GM19025 (cell line): ENCODE measurements around the gene PRND.
"Not testable (repeated sequence)": the region's sequence is repeated elsewhere in the genome, so short reads cannot be mapped to it uniquely, and the experiment has no call there.

ENCODE experiments used
- ATAC-seq: cut with Tn5 transposase; IDR thresholded peaks from one replicate; pipeline ENCODE4 v1.9.1; 2021; ENCODE audit warnings: mild to moderate bottlenecking, low read depth, moderate library complexity; ENCODE audit not compliant: unreplicated experiment

PRND gene

GRCh38 chr20:4730780-4731179, 9.1 kb downstream of the PRND start:
- no peak for ATAC-seq

GRCh38 chr20:4736875-4737274, 15.2 kb downstream of the PRND start:
- no peak for ATAC-seq

GRCh38 chr20:4737857-4738627, 16.3 kb downstream of the PRND start:
- no peak for ATAC-seq

- no peak for ATAC-seq
These were observed 19.2 kb downstream of the PRND start for GRCh38 chr20:4740774-4741431.

GRCh38 chr20:4748847-4749246, 27.1 kb downstream of the PRND start:
- no peak for ATAC-seq

GRCh38 chr20:4749326-4749725, 27.6 kb downstream of the PRND start:
- no peak for ATAC-seq

- no peak for ATAC-seq
These were observed 28.7 kb downstream of the PRND start for GRCh38 chr20:4750381-4750780.

GRCh38 chr20:4759100-4759884, 37.6 kb downstream of the PRND start:
- ATAC-seq, result not testable (repeated sequence)

GRCh38 chr20:4763261-4763660, 41.6 kb downstream of the PRND start:
- no peak for ATAC-seq

- no peak for ATAC-seq
These were observed 42.2 kb downstream of the PRND start for GRCh38 chr20:4763723-4764510.

- no peak for ATAC-seq
These were observed 43.1 kb downstream of the PRND start for GRCh38 chr20:4764805-4765204.

GRCh38 chr20:4765681-4766080, 44.0 kb downstream of the PRND start:
- ATAC-seq, result no peak

- ATAC-seq, result no peak
These were observed 44.9 kb downstream of the PRND start for GRCh38 chr20:4766631-4767030.

- ATAC-seq, result no peak
These were observed 45.4 kb downstream of the PRND start for GRCh38 chr20:4767084-4767483.

- no peak for ATAC-seq
These were observed 47.6 kb downstream of the PRND start for GRCh38 chr20:4769328-4769727.

GRCh38 chr20:4770026-4770425, 48.3 kb downstream of the PRND start:
- no peak for ATAC-seq

GRCh38 chr20:4771004-4771403, 49.3 kb downstream of the PRND start:
- ATAC-seq, result no peak

GRCh38 chr20:4772132-4772531, 50.4 kb downstream of the PRND start:
- no peak for ATAC-seq

- not testable (repeated sequence) for ATAC-seq
These were observed 51.3 kb downstream of the PRND start for GRCh38 chr20:4773014-4773413.

- ATAC-seq, result no peak
These were observed 52.0 kb downstream of the PRND start for GRCh38 chr20:4773736-4774135.

GRCh38 chr20:4774207-4774606, 52.5 kb downstream of the PRND start:
- no peak for ATAC-seq
